NCI-H2227 treated with DMSO at 0.1 percent for 48 hours (cell line): Measurements from ENCODE around the gene PLCG1.

Source experiments
- DNase-seq: peaks from one replicate; lab custom pipeline; 2025; lab: John Stamatoyannopoulos, UW

Gene PLCG1

DNA sequence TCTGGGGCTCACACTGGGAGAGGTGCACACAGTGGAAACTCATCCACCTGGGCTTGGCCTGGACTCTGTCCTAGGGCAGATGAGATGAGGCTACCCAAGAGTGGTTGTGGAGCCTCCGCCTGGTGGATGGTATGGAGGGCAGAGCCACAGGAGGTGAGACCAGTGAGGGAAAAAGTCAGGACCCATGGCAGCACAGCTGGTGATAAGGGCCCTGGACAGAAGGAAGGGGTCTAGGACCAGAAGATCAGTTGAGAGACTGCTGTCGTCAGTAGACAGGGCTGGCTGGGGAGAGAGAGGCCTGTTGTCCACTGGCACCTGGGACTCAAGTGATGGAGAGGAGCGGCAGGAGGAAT lies 29.8 kb downstream of the PLCG1 start:
- DNase-seq: no peak

GRCh38 chr20:41167481-41168253 lies 30.3 kb downstream of the PLCG1 start:
- no peak for DNase-seq

DNA sequence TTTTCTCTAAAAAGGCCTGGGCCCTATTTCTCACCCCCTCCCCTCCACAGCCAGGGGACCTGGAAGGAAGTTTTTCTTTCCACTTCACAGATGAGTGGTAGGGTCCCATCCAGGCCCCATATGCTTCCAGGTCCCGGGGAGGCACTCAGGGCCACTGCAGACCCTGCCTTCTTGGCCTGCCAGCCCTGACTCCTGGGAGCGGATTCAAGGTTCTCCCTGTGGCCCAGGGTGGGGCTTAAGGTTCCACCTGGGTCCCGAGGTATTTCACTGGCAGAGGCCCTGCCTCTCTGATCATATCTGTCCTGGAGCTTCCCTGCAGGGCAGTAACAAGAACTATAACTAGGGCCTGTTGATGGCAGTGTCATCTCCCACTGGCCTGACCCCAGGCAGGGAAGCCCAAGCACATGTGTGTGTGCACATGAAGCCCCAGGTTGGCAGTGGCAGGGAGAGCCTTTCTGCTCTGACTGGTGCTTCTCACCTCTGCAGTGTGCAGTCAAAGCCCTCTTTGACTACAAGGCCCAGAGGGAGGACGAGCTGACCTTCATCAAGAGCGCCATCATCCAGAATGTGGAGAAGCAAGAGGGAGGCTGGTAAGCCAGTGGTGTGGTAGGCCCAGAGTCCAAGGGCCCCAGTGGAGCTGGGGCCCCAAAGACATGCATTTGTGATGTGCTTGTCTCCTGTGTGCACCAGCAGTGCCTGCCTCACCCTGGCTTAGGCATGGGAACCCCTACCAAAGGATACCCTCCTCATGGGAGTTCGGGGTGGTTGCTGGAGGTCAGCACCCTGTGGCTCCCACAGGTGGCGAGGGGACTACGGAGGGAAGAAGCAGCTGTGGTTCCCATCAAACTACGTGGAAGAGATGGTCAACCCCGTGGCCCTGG lies 31.2 kb downstream of the PLCG1 start:
- DNase-seq: no peak

DNA sequence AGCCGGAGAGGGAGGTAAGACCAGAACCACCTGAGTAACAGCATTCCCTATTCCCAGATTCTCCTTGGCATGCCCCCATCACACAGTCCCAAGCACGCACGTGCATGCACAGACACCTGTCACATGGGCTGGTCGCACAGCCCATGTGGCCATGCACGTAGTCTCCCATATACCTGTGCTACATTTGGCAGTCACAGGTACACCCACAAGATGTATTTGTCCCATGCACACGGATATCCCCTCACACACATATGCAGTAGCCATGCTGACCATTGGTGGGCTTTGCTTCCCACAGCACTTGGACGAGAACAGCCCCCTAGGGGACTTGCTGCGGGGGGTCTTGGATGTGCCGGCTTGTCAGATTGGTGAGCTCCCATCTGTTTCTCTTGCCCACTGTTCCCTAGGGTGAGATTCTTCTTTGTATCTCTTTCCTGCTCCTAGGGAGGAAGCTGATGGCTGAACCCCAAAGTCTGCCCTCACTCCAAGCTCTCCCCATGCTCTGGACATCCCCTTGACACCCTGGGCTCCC lies 31.9 kb downstream of the PLCG1 start:
- no peak for DNase-seq

GRCh38 chr20:41169791-41170351 lies 32.5 kb downstream of the PLCG1 start:
- no peak for DNase-seq

DNA sequence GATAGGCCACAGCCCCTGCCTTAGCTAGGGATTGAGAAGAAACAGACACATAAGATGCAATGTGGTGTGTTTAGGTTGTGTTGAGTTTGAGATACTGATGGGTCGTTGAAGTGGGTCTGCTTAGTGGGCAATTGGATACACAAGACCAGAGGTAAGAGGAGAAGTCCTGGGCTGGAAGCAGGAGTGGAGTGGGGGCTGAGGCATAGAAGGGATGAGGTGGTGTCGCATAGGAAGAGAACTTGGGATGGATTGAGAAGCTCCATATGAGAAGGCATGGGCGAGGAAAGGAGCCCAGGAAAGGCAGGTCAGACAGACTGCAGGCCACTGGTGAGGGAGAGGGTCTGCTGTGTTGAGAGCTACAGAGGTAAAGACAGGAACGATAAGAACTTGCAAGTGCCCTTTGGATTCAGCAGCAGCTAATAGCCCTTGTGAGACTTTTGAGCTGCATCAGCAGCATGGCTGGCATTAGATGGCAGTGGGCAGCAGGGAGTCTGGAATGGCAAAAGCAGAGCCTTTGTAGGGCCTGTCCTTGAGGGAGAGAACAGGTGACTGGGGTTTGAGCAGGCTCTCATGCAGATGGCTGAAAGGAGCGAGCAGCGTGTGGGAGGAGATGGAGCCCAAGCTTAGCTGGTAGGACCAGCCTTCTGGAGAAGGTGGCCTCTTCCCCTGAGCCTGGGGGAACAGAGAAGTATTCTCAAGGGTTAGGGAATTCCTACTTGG lies 33.2 kb downstream of the PLCG1 start:
- DNase-seq: no peak

GRCh38 chr20:41171736-41172295 lies 34.5 kb downstream of the PLCG1 start:
- DNase-seq: no peak

DNA sequence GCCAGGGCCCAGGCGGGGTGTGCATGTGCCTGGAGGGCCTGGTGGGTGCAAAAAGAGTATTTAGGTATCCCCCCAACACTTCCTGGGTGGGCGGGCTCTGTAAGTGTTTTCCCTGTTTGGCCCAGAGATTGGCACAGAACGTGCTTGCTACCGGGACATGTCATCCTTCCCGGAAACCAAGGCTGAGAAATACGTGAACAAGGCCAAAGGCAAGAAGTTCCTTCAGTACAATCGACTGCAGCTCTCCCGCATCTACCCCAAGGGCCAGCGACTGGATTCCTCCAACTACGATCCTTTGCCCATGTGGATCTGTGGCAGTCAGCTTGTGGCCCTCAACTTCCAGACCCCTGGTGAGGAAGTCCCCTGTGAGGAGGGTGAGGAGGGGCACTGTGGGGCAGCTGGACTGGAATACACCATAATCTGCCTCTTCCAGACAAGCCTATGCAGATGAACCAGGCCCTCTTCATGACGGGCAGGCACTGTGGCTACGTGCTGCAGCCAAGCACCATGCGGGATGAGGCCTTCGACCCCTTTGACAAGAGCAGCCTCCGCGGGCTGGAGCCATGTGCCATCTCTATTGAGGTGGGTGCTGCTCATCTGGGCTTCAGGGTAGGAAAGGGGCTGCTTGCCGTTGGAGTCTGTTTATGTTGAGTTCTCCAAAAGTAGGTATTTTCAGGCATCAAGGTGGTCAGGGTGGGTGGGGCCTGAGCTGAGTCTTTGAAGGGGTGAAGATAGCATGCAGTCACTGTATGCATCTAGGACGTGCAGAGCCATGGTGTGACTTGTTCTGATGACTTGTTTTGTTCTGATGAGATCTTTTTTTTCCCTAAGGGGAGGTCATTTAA lies 35.2 kb downstream of the PLCG1 start:
- DNase-seq: no peak

DNA sequence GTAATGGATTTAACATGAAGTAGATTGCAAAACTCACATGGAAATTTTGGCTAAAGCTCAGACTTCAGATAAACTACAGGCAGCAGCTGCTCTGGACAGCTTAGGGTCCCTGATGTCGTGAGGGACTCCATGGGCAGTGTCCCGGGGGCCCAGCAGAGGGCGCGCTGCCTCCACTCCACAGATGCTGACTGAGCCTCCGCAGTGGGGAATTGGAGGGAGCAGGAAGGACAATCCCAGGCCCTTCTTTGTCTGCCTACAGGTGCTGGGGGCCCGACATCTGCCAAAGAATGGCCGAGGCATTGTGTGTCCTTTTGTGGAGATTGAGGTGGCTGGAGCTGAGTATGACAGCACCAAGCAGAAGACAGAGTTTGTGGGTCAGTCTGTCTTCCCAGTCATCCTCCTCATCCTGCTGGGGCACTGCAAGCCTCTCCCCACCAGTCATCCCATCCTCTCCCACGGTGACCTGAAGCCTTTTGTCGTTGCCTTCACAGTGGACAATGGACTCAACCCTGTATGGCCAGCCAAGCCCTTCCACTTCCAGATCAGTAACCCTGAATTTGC lies 35.9 kb downstream of the PLCG1 start:
- peak; percentile 77 for DNase-seq

DNA sequence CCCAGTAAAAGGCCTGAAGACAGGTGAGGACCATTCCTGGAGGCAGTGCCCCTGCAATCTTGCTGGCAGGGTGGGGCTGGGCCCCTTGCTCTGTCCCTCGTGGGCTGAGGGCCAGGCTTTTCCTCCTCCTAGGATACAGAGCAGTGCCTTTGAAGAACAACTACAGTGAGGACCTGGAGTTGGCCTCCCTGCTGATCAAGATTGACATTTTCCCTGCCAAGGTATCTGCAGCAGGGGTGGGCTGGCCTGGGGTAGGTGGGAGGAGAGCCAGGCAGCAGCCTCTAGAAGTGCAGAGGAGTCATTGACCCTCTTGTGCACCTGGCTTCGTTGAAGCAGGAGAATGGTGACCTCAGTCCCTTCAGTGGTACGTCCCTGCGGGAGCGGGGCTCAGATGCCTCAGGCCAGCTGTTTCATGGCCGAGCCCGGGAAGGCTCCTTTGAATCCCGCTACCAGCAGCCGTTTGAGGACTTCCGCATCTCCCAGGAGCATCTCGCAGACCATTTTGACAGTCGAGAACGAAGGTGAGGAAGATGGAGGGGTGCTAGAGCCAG lies 36.5 kb downstream of the PLCG1 start:
- no peak for DNase-seq

DNA sequence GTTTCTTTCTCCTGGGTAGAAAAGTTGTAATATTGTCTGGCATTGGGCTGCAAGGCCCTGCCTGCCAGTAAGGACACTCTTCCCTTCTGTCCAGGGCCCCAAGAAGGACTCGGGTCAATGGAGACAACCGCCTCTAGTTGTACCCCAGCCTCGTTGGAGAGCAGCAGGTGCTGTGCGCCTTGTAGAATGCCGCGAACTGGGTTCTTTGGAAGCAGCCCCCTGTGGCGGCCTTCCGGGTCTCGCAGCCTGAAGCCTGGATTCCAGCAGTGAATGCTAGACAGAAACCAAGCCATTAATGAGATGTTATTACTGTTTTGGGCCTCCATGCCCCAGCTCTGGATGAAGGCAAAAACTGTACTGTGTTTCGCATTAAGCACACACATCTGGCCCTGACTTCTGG lies 37.0 kb downstream of the PLCG1 start:
- DNase-seq: no peak

DNA sequence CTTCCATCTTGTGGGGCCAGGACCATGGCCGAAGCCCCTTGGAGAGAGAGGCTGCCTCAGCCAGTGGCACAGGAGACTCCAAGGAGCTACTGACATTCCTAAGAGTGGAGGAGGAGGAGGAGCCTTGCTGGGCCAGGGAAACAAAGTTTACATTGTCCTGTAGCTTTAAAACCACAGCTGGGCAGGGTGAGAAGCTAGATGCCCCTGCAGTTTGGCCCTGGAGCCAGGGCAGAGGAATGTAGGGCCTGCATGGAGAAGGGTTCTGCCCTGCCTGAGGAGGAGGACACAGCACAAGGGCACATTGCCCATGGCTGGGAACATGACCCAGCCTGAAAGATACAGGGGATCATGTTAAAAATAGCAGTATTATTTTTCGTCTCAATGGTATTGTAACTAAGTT lies 37.4 kb downstream of the PLCG1 start:
- no peak for DNase-seq

GRCh38 chr20:41175201-41175651 lies 37.9 kb downstream of the PLCG1 start:
- DNase-seq: no peak

- DNase-seq: no peak
Observed at GRCh38 chr20:41175727-41176330, 38.5 kb downstream of the PLCG1 start.

GRCh38 chr20:41176711-41177552 lies 39.6 kb downstream of the PLCG1 start:
- DNase-seq: no peak

DNA sequence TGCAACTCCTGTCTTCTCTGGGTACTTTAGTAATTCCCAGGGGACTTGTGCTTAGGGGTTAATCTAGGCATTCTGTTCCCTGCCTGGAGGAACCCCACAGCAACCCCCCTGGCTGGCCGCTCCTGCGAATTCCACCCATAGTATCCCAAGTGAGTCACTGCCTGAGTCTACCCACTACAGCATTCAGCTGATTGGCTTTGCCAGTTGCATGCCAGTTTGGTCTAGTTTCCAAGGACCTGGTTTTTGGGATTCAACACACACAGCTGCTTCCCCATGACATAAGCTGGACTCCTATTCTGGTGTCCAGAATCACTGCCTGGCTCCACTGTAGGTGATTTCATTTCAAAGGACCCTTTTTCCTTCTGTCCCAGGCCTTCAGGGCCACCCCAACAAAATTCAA lies 40.3 kb downstream of the PLCG1 start:
- no peak for DNase-seq

DNA sequence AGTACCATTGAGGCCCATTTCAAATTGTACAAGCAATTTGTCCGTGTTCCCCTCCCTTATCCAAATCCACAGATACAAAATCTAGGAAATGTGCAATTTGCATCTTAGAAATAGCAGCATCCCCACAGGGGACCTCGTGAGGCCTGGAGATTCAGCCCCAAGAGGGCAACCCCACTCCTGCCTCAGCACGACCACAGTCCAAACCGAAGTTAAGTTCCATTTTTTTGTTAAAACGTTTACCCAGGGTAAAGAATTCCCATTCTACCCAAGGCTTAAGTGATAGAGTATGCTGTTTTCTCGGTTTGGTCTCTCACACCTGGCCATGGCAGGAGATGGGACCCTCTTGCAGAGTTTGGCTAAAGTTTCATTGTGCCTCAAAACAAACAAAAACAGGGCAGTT lies 41.2 kb downstream of the PLCG1 start:
- DNase-seq: no peak

- DNase-seq: peak; percentile 91
Observed at GRCh38 chr20:41178904-41179432, 41.6 kb downstream of the PLCG1 start.

GRCh38 chr20:41179961-41180360 lies 42.6 kb downstream of the PLCG1 start:
- DNase-seq: no peak
